Sigmoid colon (tissue), 4 donors: ENCODE measurements around the gene PRKCQ.

Source experiments
- POLR2A ChIP-seq, 2 donors: fragments of 450-650 bp; IDR thresholded peaks; one replicate each; pipeline ENCODE4 v1.6.1; 2016; ENCODE audit warnings: antibody characterized with exemption in 2 of 2, mild to moderate bottlenecking in 2 of 2, moderate library complexity in 2 of 2
- POLR2AphosphoS5 ChIP-seq, 4 donors: sonication (generic); formaldehyde crosslinking; IDR thresholded peaks; one replicate each; pipeline ENCODE4 v1.6.1; 2017; ENCODE audit warnings: antibody characterized with exemption in 4 of 4
- TF ChIP-seq, protein P1 (sequence below), 4 experiments: fragments of 450-650 bp in 3 of 4; fragments of 200-600 bp in 1 of 4; IDR thresholded peaks; one replicate each; pipeline ENCODE4 v1.5.1; 2016 to 2019; ENCODE audit warnings: antibody characterized with exemption in 4 of 4, mild to moderate bottlenecking in 3 of 4, moderate library complexity in 2 of 4

GRCh38 chr10:6514844-6515780 lies 65.0 kb downstream of the PRKCQ start:
- TF ChIP-seq, protein P1, sequence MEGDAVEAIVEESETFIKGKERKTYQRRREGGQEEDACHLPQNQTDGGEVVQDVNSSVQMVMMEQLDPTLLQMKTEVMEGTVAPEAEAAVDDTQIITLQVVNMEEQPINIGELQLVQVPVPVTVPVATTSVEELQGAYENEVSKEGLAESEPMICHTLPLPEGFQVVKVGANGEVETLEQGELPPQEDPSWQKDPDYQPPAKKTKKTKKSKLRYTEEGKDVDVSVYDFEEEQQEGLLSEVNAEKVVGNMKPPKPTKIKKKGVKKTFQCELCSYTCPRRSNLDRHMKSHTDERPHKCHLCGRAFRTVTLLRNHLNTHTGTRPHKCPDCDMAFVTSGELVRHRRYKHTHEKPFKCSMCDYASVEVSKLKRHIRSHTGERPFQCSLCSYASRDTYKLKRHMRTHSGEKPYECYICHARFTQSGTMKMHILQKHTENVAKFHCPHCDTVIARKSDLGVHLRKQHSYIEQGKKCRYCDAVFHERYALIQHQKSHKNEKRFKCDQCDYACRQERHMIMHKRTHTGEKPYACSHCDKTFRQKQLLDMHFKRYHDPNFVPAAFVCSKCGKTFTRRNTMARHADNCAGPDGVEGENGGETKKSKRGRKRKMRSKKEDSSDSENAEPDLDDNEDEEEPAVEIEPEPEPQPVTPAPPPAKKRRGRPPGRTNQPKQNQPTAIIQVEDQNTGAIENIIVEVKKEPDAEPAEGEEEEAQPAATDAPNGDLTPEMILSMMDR (IDR thresholded peaks at IDR 0.05): no peak
- TF ChIP-seq POLR2AphosphoS5 (IDR thresholded peaks at IDR 0.05) (no peak), POLR2A (IDR thresholded peaks at IDR 0.05) (no peak)
